Spleen (tissue), 11 donors: ENCODE results near the gene PCNX2. TPM values are rescaled to one million over a fixed set of nuclear protein-coding genes. Genes with fewer than 3 reads are reported as not detected.

ENCODE experiments used
- DNase-seq: peaks from one replicate; pipeline ENCODE4 v3.0.0-alpha.2; 2020
- H3K27ac ChIP-seq, 8 donors: fragments of 200-600 bp; sonication (generic) in 7 of 8; 1 replicate in 4 of 8; 2 replicates in 4 of 8; pipeline versions ENCODE4 v1.5.0 to v1.8.0; 2016 to 2021; ENCODE audit warnings: inconsistent platforms in 4 of 8, mild to moderate bottlenecking in 4 of 8, moderate library complexity in 1 of 8
- H3K27me3 ChIP-seq, 7 donors: fragments of 200-600 bp; sonication (generic) in 6 of 7; replicated peaks in 1 of 7; 1 replicate in 4 of 7; 2 replicates in 3 of 7; pipeline versions ENCODE4 v1.5.0 to v1.8.0; 2016 to 2021; ENCODE audit warnings: inconsistent platforms in 3 of 7, mild to moderate bottlenecking in 1 of 7
- H3K36me3 ChIP-seq, 6 donors: fragments of 200-600 bp; sonication (generic) in 5 of 6; 1 replicate in 4 of 6; 2 replicates in 2 of 6; pipeline versions ENCODE4 v1.5.0 to v1.8.0; 2016 to 2021; ENCODE audit warnings: inconsistent platforms in 2 of 6
- H3K4me1 ChIP-seq, 6 donors: fragments of 200-600 bp; sonication (generic) in 5 of 6; 1 replicate in 3 of 6; 2 replicates in 3 of 6; pipeline versions ENCODE4 v1.5.0 to v1.8.0; 2016 to 2021; ENCODE audit warnings: inconsistent platforms in 3 of 6
- H3K4me3 ChIP-seq, 8 donors: fragments of 200-600 bp; sonication (generic) in 7 of 8; 1 replicate in 4 of 8; 2 replicates in 4 of 8; pipeline versions ENCODE4 v1.5.0 to v1.8.0; 2016 to 2021; ENCODE audit warnings: inconsistent platforms in 4 of 8, mild to moderate bottlenecking in 4 of 8, moderate library complexity in 2 of 8
- H3K9me3 ChIP-seq, 8 donors: fragments of 200-600 bp; sonication (generic) in 7 of 8; 1 replicate in 4 of 8; 2 replicates in 4 of 8; pipeline versions ENCODE4 v1.5.0 to v1.8.0; 2016 to 2021; ENCODE audit warnings: inconsistent platforms in 4 of 8
- CTCF ChIP-seq, 11 experiments: fragments of 200-600 bp in 7 of 11; fragments of 450-650 bp in 4 of 11; sonication (generic) in 4 of 11; IDR thresholded peaks in 8 of 11; conservative IDR thresholded peaks in 3 of 11; 1 replicate in 7 of 11; 2 replicates in 4 of 11; pipeline versions ENCODE4 v1.4.0 to v1.8.0; 2016 to 2021; ENCODE audit warnings: antibody characterized with exemption in 11 of 11, inconsistent platforms in 4 of 11, mild to moderate bottlenecking in 1 of 11
- POLR2A ChIP-seq, 3 donors: fragments of 450-650 bp; IDR thresholded peaks; one replicate each; pipeline ENCODE4 v1.5.1; 2017; ENCODE audit warnings: antibody characterized with exemption in 3 of 3, mild to moderate bottlenecking in 1 of 3
- POLR2AphosphoS5 ChIP-seq, 3 donors: sonication (generic); formaldehyde crosslinking; IDR thresholded peaks; one replicate each; pipeline ENCODE4 v1.5.1; 2017; ENCODE audit warnings: antibody characterized with exemption in 3 of 3
- WGBS, 5 donors: extraction: QIAGEN DNeasy Blood & Tissue Kit in 3 of 5; methylation state at CpG; one replicate each; pipeline versions ENCODE4 v1.1.5 to v1.1.7; 2013 to 2018; 5-methylcytosine and 5-hydroxymethylcytosine counted together
- intact Hi-C: fragments of 100-400 bp; cut with DNase I; formaldehyde crosslinking; loops from one replicate; pipeline ENCODE4 v1.15.0; 2023; ENCODE audit warnings: low total_unique reads
- polyA plus RNA-seq, 3 donors: library from polyadenylated mRNA; stranded (reverse); fragments of 200-250 nt; gene quantifications; one replicate each; pipeline ENCODE4 v1.2.1, GENCODE V29; 2013
- total RNA-seq, 7 donors: library from RNA; depleted of rRNA in 3 of 7; stranded (reverse); fragments of >200 nt in 3 of 7; fragmentation: NEBNext Ultra II Directional in 4 of 7; extraction: Animal tissue kit (Norgen Biotek cat#: 25700) in 4 of 7; gene quantifications; one replicate each; pipeline versions ENCODE4 v1.1.0 to v1.2.1, GENCODE V29; 2016 to 2021
- donor health status: healthy with polysubstance abuse.
- donor health status: DM: no; HTN: no; CAD: no; lungs with moderate emphysema.
- donor health status: DM: no; HTN: no; CAD: no.
- donor health status: Bipolar disorder and iron deficiency.
- donor health status: healthy.
- donor health status: DM: no; HTN: no; CAD: no.
- donor health status: DM: yes; HTN: yes; CAD: no.

PCNX2 gene
- total and polyA plus RNA-seq, 10 donors: 4.0 to 26.5 (median 15.4) TPM

GRCh38 chr1:233172201-233172600 is 123.3 kb downstream of the PCNX2 start:
- no peaks in the 10 kb centered on the region for H3K27me3 ChIP-seq
- intact Hi-C loops: loop anchor here (10.0 kb wide), 1 partner anchor 537 kb away; the partner anchor contains the start of gene SIPA1L2

GRCh38 chr1:233170741-233171140 is 124.8 kb downstream of the PCNX2 start:
- no peaks in the 10 kb centered on the region for H3K27me3 ChIP-seq
- H3K4me3 ChIP-seq: no peak overlapping the region
- intact Hi-C loops: loop anchor here (10.0 kb wide), 1 partner anchor 536 kb away; the partner anchor contains the start of gene SIPA1L2
- no peaks in the 10 kb centered on the region for H3K4me1 ChIP-seq
- peaks cover 0 to 22% (median 3%) of the 10 kb centered on the region in 6 donors for H3K36me3 ChIP-seq
- WGBS, 5 donors: 95 to 99% (median 95%) methylated on average over 9 of the region's 9 CpGs
- TF ChIP-seq CTCF (IDR thresholded peaks at IDR 0.05 in 8 of 11, conservative IDR thresholded peaks at IDR 0.05 in 3 of 11) (no peak), POLR2A (IDR thresholded peaks at IDR 0.05) (no peak), POLR2AphosphoS5 (IDR thresholded peaks at IDR 0.05) (no peak)
- no peak overlapping the region for H3K27ac ChIP-seq
- peaks cover 0 to 7% (median 0%) of the 10 kb centered on the region in 8 donors for H3K9me3 ChIP-seq
- DNase-seq: no peak

More at GRCh38 chr1:233172201-233172600, 123.3 kb downstream of the PCNX2 start:
- TF ChIP-seq POLR2AphosphoS5 (IDR thresholded peaks at IDR 0.05) (no peak), POLR2A (IDR thresholded peaks at IDR 0.05) (no peak), CTCF (IDR thresholded peaks at IDR 0.05 in 8 of 11, conservative IDR thresholded peaks at IDR 0.05 in 3 of 11) (peak in 8 of 11 experiments; percentile 9 to 40 (median 26))
- Histone ChIP-seq H3K4me1 (no peaks in the 10 kb centered on the region), H3K4me3 (no peak overlapping the region), H3K36me3 (peaks cover 0 to 37% (median 11%) of the 10 kb centered on the region in 6 donors), H3K9me3 (peaks cover 0 to 16% (median 3%) of the 10 kb centered on the region in 8 donors), H3K27ac (no peak overlapping the region)
- no peak for DNase-seq
- 58 to 81% (median 71%) methylated on average over 2 of the region's 2 CpGs for WGBS, 5 donors

GRCh38 chr1:233168384-233168783 is 127.1 kb downstream of the PCNX2 start:
- intact Hi-C loops: no loop called here
- no peak for DNase-seq
- WGBS, 5 donors: 87 to 100% (median 93%) methylated on average over 1 of the region's 1 CpG
- no peak overlapping the region for H3K4me3 ChIP-seq
- H3K27ac ChIP-seq: no peak overlapping the region
- no peaks in the 10 kb centered on the region for H3K27me3 ChIP-seq
- no peaks in the 10 kb centered on the region for H3K4me1 ChIP-seq
- H3K36me3 ChIP-seq: peaks cover 0 to 30% (median 3%) of the 10 kb centered on the region in 6 donors
- no peak for TF ChIP-seq POLR2A (IDR thresholded peaks at IDR 0.05)
- H3K9me3 ChIP-seq: peaks cover 0 to 28% (median 20%) of the 10 kb centered on the region in 8 donors

- Histone ChIP-seq H3K36me3 (peaks cover 0 to 23% (median 0%) of the 10 kb centered on the region in 6 donors), H3K4me1 (no peaks in the 10 kb centered on the region), H3K27ac (no peak overlapping the region), H3K4me3 (no peak overlapping the region), H3K9me3 (peaks cover 0 to 25% (median 21%) of the 10 kb centered on the region in 8 donors), H3K27me3 (no peaks in the 10 kb centered on the region)
- intact Hi-C loops: no loop called here
- no peak for TF ChIP-seq POLR2A (IDR thresholded peaks at IDR 0.05)
- no peak for TF ChIP-seq POLR2AphosphoS5 (IDR thresholded peaks at IDR 0.05)
- TF ChIP-seq CTCF (IDR thresholded peaks at IDR 0.05 in 8 of 11, conservative IDR thresholded peaks at IDR 0.05 in 3 of 11): no peak
- no peak for DNase-seq
- WGBS, 5 donors: 57 to 72% (median 62%) methylated on average over 4 of the region's 4 CpGs
Measured at GRCh38 chr1:233166896-233167295, 128.6 kb downstream of the PCNX2 start.
